ENCODE data around the gene LGALS14. TPM values are rescaled to one million over a fixed set of nuclear protein-coding genes. Genes with fewer than 3 reads are reported as not detected.

LGALS14 gene
- total RNA-seq, 2 donors from 2014 or later = not detected

- Histone ChIP-seq H3K9me3 (no peaks in the 10 kb centered on the region), H3K27me3 (replicated peaks; ENCODE audit: insufficient read depth) (peaks cover 5% of the 10 kb centered on the region), H3K4me3 (no peak overlapping the region), H3K27ac (no peak overlapping the region), H3K4me1 (ENCODE audit: control insufficient read depth in 1 of 2, low read depth in 2 of 2) (no peaks in the 10 kb centered on the region), H3K36me3 (no peaks in the 10 kb centered on the region)
- TF ChIP-seq, protein P1, sequence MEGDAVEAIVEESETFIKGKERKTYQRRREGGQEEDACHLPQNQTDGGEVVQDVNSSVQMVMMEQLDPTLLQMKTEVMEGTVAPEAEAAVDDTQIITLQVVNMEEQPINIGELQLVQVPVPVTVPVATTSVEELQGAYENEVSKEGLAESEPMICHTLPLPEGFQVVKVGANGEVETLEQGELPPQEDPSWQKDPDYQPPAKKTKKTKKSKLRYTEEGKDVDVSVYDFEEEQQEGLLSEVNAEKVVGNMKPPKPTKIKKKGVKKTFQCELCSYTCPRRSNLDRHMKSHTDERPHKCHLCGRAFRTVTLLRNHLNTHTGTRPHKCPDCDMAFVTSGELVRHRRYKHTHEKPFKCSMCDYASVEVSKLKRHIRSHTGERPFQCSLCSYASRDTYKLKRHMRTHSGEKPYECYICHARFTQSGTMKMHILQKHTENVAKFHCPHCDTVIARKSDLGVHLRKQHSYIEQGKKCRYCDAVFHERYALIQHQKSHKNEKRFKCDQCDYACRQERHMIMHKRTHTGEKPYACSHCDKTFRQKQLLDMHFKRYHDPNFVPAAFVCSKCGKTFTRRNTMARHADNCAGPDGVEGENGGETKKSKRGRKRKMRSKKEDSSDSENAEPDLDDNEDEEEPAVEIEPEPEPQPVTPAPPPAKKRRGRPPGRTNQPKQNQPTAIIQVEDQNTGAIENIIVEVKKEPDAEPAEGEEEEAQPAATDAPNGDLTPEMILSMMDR (IDR thresholded peaks at IDR 0.05) = no peak
- DNase-seq (ENCODE audit: low spot score) (no peak), ATAC-seq (ENCODE audit: insufficient number of reproducible peaks, low FRiP score, low read depth) (no peak)
These were observed 50.3 kb downstream of the LGALS14 start for GRCh38 chr19:39754544-39754943.

DNA sequence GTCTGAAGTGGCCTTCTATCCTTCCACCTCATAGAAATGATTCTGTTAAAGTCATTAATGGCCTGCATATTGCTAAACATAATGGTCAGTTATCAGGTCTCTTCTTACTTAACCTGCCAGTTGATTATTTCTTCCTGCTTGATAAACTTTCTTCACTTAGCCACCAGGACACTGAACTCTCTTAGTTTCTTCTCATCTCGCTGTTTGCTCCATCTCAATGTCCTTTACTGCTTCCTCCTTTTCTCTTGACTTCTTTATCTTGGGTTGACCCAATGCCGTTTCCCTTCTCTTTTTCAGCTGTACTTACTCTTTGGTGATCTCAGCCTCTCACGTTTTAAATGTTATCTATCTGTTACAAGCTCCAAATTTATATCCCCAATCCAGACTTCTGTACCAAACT is 50.7 kb downstream of the LGALS14 start:
- H3K4me3 ChIP-seq = no peak overlapping the region
- peaks cover 5% of the 10 kb centered on the region for H3K27me3 ChIP-seq (replicated peaks; ENCODE audit: insufficient read depth)
- ATAC-seq (ENCODE audit: insufficient number of reproducible peaks, low FRiP score, low read depth) = no peak
- H3K9me3 ChIP-seq = no peaks in the 10 kb centered on the region
- H3K4me1 ChIP-seq (ENCODE audit: control insufficient read depth in 1 of 2, low read depth in 2 of 2) = no peaks in the 10 kb centered on the region
- no peak for DNase-seq (ENCODE audit: low spot score)
- H3K27ac ChIP-seq = no peak overlapping the region
- H3K36me3 ChIP-seq = no peaks in the 10 kb centered on the region
- TF ChIP-seq, protein P1 (IDR thresholded peaks at IDR 0.05) = no peak

Other genes with a start within 250 kb of the LGALS14 start
- 10 to 100 TPM; 25.7 to 51.4 TPM for gene TIMM50, start 223.6 kb upstream of the LGALS14 start, total RNA-seq
- not detected for gene DLL3, start 205.5 kb upstream of the LGALS14 start, total RNA-seq
- gene SELENOV, start 189.3 kb upstream of the LGALS14 start, total RNA-seq = not detected
- gene EID2B, start 171.6 kb upstream of the LGALS14 start, total RNA-seq = 1 to 10 TPM; 5.6 to 6.2 TPM
- 10 to 100 TPM; 11.4 to 12.0 TPM for gene EID2, start 164.3 kb upstream of the LGALS14 start, total RNA-seq
- gene LGALS13, start 102.0 kb upstream of the LGALS14 start, total RNA-seq = not detected
- gene LGALS16, start 48.6 kb upstream of the LGALS14 start, total RNA-seq = not detected
- not detected for gene CLC, start 33.5 kb downstream of the LGALS14 start, total RNA-seq
- not detected for gene LEUTX, start 74.4 kb downstream of the LGALS14 start, total RNA-seq
- gene DYRK1B, start 129.7 kb downstream of the LGALS14 start, total RNA-seq = 10 to 100 TPM in 1 of 2 donors, 1 to 10 TPM in 1; 8.9 to 10.2 TPM
- 100 to 1,000 TPM in 1 of 2 donors, 10 to 100 TPM in 1; 52.7 to 103 TPM for gene FBL, start 141.9 kb downstream of the LGALS14 start, total RNA-seq
- 100 to 1,000 TPM; 120 to 142 TPM for gene FCGBP, start 230.2 kb downstream of the LGALS14 start, total RNA-seq

All from thoracic aorta (tissue), 2 donors.